22Rv1 (cell line): Measurements from ENCODE around the gene DCTD.

Experiments
- H3K27ac ChIP-seq: fragments of 450-650 bp; 2 replicates; pipeline ENCODE4 v1.5.1; 2017
- ZFX ChIP-seq: fragments of 450-650 bp; IDR thresholded peaks from 2 replicates; pipeline ENCODE4 v1.6.1; 2017; ENCODE audit warnings: antibody characterized with exemption, borderline replicate concordance
- TF ChIP-seq, protein P1 (sequence below): fragments of 450-650 bp; IDR thresholded peaks from 2 replicates; pipeline ENCODE4 v1.5.1; 2017; ENCODE audit warnings: mild to moderate bottlenecking

DCTD gene

DNA sequence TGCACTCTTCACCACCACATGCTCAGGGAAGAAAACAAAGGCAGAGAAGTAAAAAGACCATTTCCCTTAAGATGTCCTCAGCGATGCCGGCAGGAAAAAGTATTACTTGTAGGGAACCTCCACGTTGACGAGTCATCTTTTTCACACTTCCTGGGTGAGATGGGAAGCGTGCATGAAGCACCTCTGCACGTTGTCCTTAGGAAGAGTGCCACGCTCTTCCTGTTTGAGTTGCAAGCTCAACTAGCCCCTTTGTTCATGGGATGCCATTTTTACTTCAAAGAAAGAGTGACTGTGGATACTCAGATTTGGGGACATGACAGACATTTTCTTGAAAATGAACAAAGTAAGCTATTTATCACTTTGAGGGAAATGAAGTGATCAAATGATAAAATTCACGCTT is 33.8 kb downstream of the DCTD start:
- no peak for TF ChIP-seq ZFX
- TF ChIP-seq, protein P1, sequence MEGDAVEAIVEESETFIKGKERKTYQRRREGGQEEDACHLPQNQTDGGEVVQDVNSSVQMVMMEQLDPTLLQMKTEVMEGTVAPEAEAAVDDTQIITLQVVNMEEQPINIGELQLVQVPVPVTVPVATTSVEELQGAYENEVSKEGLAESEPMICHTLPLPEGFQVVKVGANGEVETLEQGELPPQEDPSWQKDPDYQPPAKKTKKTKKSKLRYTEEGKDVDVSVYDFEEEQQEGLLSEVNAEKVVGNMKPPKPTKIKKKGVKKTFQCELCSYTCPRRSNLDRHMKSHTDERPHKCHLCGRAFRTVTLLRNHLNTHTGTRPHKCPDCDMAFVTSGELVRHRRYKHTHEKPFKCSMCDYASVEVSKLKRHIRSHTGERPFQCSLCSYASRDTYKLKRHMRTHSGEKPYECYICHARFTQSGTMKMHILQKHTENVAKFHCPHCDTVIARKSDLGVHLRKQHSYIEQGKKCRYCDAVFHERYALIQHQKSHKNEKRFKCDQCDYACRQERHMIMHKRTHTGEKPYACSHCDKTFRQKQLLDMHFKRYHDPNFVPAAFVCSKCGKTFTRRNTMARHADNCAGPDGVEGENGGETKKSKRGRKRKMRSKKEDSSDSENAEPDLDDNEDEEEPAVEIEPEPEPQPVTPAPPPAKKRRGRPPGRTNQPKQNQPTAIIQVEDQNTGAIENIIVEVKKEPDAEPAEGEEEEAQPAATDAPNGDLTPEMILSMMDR = no peak
- H3K27ac ChIP-seq = no peak overlapping the region

DNA sequence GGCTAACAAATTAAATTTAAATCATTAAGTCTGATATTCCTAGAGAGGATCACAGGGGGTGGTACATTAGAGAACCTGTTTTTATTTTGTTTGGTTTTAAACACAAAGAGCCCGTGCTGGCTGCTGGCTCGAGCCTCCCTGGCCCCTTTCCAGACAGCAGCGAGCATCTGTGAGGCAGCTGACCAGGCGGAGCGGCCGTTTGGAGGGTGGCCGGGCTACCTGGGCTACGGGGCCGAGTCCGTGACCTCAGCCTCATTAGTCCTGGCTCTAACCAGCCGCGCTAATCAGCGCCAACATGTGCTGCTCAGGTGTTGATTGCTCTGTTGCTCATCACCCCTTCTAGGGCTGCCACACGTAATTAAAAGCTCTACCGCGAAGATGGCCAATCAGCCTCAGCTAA is 35.3 kb downstream of the DCTD start:
- no peak for TF ChIP-seq ZFX
- TF ChIP-seq, protein P1 = no peak
- H3K27ac ChIP-seq = no peak overlapping the region

DNA sequence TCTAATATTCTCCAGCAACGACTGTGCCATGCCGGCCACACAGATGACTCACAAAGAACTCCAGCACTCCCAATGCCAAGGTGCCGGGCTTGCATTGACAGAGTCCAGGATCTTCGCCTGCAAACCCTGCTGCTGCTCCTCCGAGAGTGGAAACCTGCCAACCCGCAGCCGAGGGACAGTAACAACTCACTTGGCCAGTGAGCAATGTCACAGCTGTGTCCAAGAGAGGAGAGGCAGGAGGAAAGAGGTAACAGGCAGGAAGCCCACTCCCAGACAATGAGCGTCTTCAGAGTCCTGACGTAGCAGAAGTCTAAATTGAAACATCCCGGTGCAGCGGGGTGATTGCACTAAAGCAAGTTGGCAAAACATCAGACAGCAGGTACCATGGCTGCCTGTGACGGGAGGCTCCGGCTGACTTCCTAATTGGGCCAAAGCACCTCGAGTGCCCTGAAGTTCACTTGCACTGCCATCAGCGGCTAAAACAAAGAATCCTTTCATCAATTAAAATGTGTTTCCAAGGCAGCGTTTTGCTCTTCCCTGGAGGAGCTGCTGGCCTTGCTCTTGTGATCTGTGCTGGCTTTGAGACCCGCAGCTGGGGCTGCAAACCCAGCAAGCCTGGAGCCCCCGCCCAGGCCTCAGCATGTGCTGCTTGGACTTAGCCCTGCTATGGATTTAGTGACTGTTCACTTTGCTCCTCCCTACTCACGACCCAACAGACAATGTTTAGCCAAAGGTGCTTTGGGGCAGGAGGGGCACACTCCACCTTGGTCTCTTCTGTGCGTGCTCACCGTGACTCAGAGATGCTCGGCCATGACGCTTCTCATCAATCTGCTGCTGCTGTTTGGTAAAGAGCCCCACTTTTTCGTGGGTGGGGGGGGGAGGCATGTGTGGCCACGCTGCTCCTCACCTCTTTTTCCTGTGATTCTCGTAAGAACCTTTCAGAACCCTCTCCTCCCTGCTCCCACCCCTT is 36.5 kb downstream of the DCTD start:
- H3K27ac ChIP-seq = no peak overlapping the region

DNA sequence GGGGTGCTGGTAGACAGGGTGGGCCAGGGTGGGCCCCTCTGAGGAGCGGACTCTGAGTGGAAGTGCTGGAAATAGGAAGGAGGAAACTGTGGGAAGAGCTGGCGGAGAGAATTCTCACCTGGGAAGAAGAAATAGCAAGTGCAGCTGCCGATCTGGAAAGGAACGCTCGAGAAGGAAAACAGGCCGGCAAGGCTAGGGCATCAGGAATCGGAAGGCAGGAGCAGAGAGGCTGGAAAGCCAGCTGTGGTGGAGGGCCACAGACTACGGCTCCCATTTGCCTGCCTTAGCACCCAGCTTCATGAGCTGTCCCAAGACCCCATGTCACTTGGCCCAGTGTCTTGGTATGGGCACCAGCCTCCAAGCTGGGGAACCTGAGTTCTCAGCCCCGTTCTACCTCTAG is 37.3 kb downstream of the DCTD start:
- H3K27ac ChIP-seq = no peak overlapping the region
- TF ChIP-seq ZFX = no peak
- TF ChIP-seq, protein P1 = no peak

More for the DNA sequence above, 36.5 kb downstream of the DCTD start:
- TF ChIP-seq, protein P1 = no peak
- TF ChIP-seq ZFX = no peak

DNA sequence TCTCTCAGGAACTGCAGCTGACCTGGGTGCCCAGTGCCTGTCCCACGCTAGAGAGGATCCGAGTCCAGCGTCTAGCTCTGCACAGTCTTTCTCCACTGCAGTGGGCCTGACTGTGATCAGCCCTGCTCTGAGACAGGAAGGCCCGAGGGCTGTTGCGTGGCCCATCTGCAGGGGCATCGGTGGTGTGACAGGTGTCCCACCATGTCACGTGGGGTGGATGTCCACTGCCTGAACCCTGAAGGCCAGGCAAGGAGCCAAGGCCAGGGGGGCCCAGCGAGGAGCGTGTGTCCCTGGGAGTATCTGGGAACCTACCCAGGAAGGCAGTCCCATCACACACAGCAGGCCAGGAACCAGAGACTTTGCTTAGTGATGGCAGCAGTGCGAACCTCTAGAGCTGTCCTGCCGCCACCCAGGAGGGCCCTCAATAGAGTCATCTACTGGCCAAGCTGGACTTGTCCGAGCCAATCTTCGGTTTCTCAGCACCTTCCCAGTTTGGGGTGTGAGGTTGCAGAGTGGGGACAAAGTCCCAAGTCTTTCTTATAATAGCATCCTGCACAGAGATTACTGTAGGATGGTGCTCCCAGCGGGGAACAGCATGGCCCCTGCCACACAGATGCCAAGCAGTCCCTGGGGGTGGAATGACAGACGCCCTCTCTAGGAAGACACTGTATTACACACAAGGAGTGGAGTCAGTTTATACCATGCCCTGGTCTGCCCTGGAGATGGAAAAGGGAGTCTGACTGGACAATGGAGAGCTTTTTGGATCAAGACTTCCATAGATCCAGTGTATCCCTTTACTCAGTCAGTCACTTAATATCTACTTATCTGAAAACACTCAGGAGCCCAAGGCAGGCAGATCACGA is 38.3 kb downstream of the DCTD start:
- TF ChIP-seq, protein P1 = no peak
- TF ChIP-seq ZFX = no peak
- no peak overlapping the region for H3K27ac ChIP-seq

DNA sequence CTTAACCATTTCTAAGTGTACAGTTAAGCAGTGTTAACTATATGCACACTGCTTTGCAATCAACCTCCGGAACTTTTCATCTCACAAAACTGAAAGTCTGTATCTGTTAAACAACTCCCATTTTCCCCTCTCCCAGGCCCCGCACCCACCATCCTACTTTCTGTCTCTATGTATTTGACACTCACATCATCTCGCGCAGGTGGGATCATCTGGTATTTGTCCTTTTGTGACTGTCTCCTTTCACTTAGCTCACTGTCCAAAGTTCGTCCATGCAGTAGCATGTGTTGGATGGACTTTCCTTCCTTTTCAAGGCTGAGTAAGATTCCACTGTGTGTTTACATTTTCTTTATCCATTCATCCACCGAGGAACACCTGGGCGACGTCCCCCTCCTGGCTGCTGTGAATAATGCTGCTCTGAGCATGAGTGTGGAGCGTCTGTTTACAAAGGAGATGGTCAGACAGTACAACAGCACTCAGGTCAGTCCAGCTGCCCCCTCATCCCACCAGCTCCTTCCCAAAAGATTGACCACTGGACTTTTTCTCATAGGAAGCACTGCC is 39.8 kb downstream of the DCTD start:
- TF ChIP-seq, protein P1 = no peak
- TF ChIP-seq ZFX = no peak

More for the DNA sequence above, 39.8 kb downstream of the DCTD start:
- no peak overlapping the region for H3K27ac ChIP-seq
